Measurements from ENCODE around the gene KIF5C. TPM values are rescaled to one million over a fixed set of nuclear protein-coding genes. Genes with fewer than 3 reads are reported as not detected.

Gene KIF5C
- polyA plus RNA-seq, 1 donor (not counting 4 experiments of a cell fraction or from before 2014, with no cell fraction given): 0.03 TPM

DNA sequence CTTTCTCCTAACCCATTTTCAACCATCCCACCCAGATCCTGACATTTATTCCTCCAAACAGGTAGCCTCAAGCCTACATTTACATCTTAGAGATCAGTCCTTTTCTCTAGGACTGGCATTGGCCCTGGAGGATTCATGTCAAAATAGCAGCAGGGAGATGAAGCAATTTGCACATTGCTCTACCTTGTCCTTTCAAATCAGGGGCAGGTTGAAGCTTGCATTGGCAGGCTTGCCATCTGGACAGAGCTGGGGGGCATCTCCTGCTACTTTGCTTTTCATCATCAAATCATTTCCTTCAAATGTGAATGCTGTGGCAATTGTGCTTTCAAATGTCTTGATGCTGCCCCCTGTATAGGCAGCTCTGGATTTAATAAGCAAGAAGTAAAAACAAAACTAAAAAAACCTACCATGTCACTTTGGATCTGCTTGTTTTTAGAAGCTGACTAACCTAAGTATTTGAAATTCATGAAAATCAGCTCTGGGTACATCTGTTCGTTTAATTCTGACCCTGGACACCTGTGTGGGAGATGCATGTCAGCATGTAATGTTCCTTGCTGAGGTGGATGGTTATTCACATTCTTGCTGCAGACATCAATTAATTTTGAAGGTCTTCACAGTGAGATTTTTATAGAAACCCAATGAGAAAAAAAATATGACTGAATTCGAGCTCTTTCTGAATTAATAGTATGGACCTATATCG is 47.9 kb downstream of the KIF5C start:
- Histone ChIP-seq H3K9ac (ENCODE audit: control insufficient read depth, extremely low read depth, insufficient read depth, low read length) (no peak overlapping the region), H3K27ac (ENCODE audit: control insufficient read depth, insufficient read depth, low read length) (no peak overlapping the region), H3K9me3 (ENCODE audit: control insufficient read depth, low read depth, low read length) (no peaks in the 10 kb centered on the region), H3K4me1 (ENCODE audit: control insufficient read depth, extremely low read depth, insufficient read depth, low read length) (peaks cover 3% of the 10 kb centered on the region), H3K79me2 (ENCODE audit: control insufficient read depth, insufficient read depth, low read length) (no peaks in the 10 kb centered on the region), H3K4me2 (ENCODE audit: control insufficient read depth, extremely low read depth, insufficient read depth, low read depth, low read length) (no peak overlapping the region), H3K4me3 (ENCODE audit: control insufficient read depth in 2 of 3, extremely low read depth in 1 of 3, insufficient read depth in 2 of 3, low read depth in 1 of 3, low read length in 3 of 3) (no peak overlapping the region), H3K27me3 (ENCODE audit: control insufficient read depth, extremely low read depth, insufficient read depth, low read length) (peaks cover 9% of the 10 kb centered on the region), H3K36me3 (ENCODE audit: control insufficient read depth in 2 of 2, extremely low read depth in 1 of 2, insufficient read depth in 2 of 2, low read length in 2 of 2) (no peaks in the 10 kb centered on the region), H3K9me1 (ENCODE audit: control insufficient read depth, extremely low read depth, insufficient read depth, low read length) (no peaks in the 10 kb centered on the region), H2AFZ (ENCODE audit: control insufficient read depth, low read length) (no peak overlapping the region), H4K20me1 (ENCODE audit: control insufficient read depth, extremely low read depth, insufficient read depth, low read length) (no peaks in the 10 kb centered on the region)
- dilution Hi-C loops (cut with MboI; ENCODE audit: extremely low pct_ligation_motif_present, low sequenced_read_pairs): no loop called here
- FAIRE-seq (no peak), DNase-seq (ENCODE audit: low read depth, low spot score) (no peak)
- no peak for TF ChIP-seq CTCF (optimal IDR thresholded peaks at IDR 0.05 in 1 of 3, IDR thresholded peaks at IDR 0.05 in 1 of 3, conservative IDR thresholded peaks at IDR 0.05 in 1 of 3; ENCODE audit: extremely low read depth in 1 of 3, insufficient read depth in 2 of 3, low read length in 3 of 3)
- TF ChIP-seq EZH2 (IDR thresholded peaks at IDR 0.05; ENCODE audit: low read length): no peak

- Histone ChIP-seq H3K27ac (ENCODE audit: control insufficient read depth, insufficient read depth, low read length) (no peak overlapping the region), H3K4me3 (ENCODE audit: control insufficient read depth in 2 of 3, extremely low read depth in 1 of 3, insufficient read depth in 2 of 3, low read depth in 1 of 3, low read length in 3 of 3) (no peak overlapping the region), H3K9me3 (ENCODE audit: control insufficient read depth, low read depth, low read length) (no peaks in the 10 kb centered on the region), H4K20me1 (ENCODE audit: control insufficient read depth, extremely low read depth, insufficient read depth, low read length) (no peaks in the 10 kb centered on the region), H3K27me3 (ENCODE audit: control insufficient read depth, extremely low read depth, insufficient read depth, low read length) (peaks cover 6% of the 10 kb centered on the region), H2AFZ (ENCODE audit: control insufficient read depth, low read length) (no peak overlapping the region), H3K79me2 (ENCODE audit: control insufficient read depth, insufficient read depth, low read length) (no peaks in the 10 kb centered on the region), H3K36me3 (ENCODE audit: control insufficient read depth in 2 of 2, extremely low read depth in 1 of 2, insufficient read depth in 2 of 2, low read length in 2 of 2) (no peaks in the 10 kb centered on the region), H3K4me1 (ENCODE audit: control insufficient read depth, extremely low read depth, insufficient read depth, low read length) (peaks cover 3% of the 10 kb centered on the region), H3K4me2 (ENCODE audit: control insufficient read depth, extremely low read depth, insufficient read depth, low read depth, low read length) (no peak overlapping the region), H3K9me1 (ENCODE audit: control insufficient read depth, extremely low read depth, insufficient read depth, low read length) (no peaks in the 10 kb centered on the region), H3K9ac (ENCODE audit: control insufficient read depth, extremely low read depth, insufficient read depth, low read length) (no peak overlapping the region)
- no peak for FAIRE-seq
- TF ChIP-seq EZH2 (IDR thresholded peaks at IDR 0.05; ENCODE audit: low read length): no peak
- dilution Hi-C loops (cut with MboI; ENCODE audit: extremely low pct_ligation_motif_present, low sequenced_read_pairs): no loop called here
- no peak for DNase-seq (ENCODE audit: low read depth, low spot score)
These were observed 49.6 kb downstream of the KIF5C start for GRCh38 chr2:148924514-148925178.
